Tibial nerve (tissue), 4 donors: ENCODE measurements around the gene R3HCC1L.
"Not testable (repeated sequence)": the region's sequence is repeated elsewhere in the genome, so short reads cannot be mapped to it uniquely, and the experiment has no call there.

ENCODE experiments used
- CTCF ChIP-seq, 5 experiments: fragments of 200-600 bp in 3 of 5; fragments of 450-650 bp in 2 of 5; sonication (generic) in 3 of 5; IDR thresholded peaks; one replicate each; pipeline ENCODE4 v1.5.1; 2016 to 2019; ENCODE audit warnings: antibody characterized with exemption in 5 of 5, mild to moderate bottlenecking in 3 of 5, moderate library complexity in 2 of 5
- EP300 ChIP-seq, 2 donors: sonication (generic); formaldehyde crosslinking; IDR thresholded peaks; one replicate each; pipeline ENCODE4 v1.6.1; 2017; ENCODE audit warnings: antibody characterized with exemption in 2 of 2, mild to moderate bottlenecking in 1 of 2
- POLR2A ChIP-seq, 2 donors: fragments of 450-650 bp; IDR thresholded peaks; one replicate each; pipeline ENCODE4 v1.6.1; 2017; ENCODE audit warnings: antibody characterized with exemption in 2 of 2, mild to moderate bottlenecking in 2 of 2, moderate library complexity in 2 of 2

- TF ChIP-seq POLR2A, CTCF, EP300 (IDR thresholded peaks at IDR 0.05): not testable (repeated sequence)
Observed at GRCh38 chr10:98136775-98137174, 2.3 kb downstream of the R3HCC1L start.
